Vagina (tissue), 2 donors: Measurements from ENCODE around the gene DEDD. TPM values are rescaled to one million over a fixed set of nuclear protein-coding genes. Genes with fewer than 3 reads are reported as not detected.

Source experiments
- DNase-seq, 2 donors: peaks; one replicate each; pipeline ENCODE4 v3.0.0-alpha.2; 2017; ENCODE audit errors: extremely low spot score in 2 of 2
- H3K27ac ChIP-seq: fragments of 200-600 bp; sonication (generic); one replicate; pipeline ENCODE4 v1.5.1; 2019
- H3K27me3 ChIP-seq: fragments of 200-600 bp; sonication (generic); one replicate; pipeline ENCODE4 v1.5.1; 2019
- H3K36me3 ChIP-seq, 2 donors: fragments of 200-600 bp; sonication (generic); one replicate each; pipeline ENCODE4 v1.5.1; 2017 to 2019
- H3K4me1 ChIP-seq: fragments of 200-600 bp; sonication (generic); one replicate; pipeline ENCODE4 v1.5.1; 2019
- H3K4me3 ChIP-seq, 2 donors: fragments of 200-600 bp; sonication (generic); 1 replicate in 1 of 2; 2 replicates in 1 of 2; pipeline ENCODE4 v1.5.1; 2016 to 2019
- H3K9me3 ChIP-seq: fragments of 200-600 bp; sonication (generic); one replicate; pipeline ENCODE4 v1.5.1; 2019
- POLR2A ChIP-seq, 2 donors: fragments of 450-650 bp; IDR thresholded peaks; one replicate each; pipeline ENCODE4 v1.6.1; 2017; ENCODE audit warnings: antibody characterized with exemption in 2 of 2, mild to moderate bottlenecking in 2 of 2, moderate library complexity in 2 of 2
- POLR2AphosphoS5 ChIP-seq, 2 donors: sonication (generic); formaldehyde crosslinking; IDR thresholded peaks; one replicate each; pipeline ENCODE4 v1.9.0; 2017; ENCODE audit warnings: antibody characterized with exemption in 2 of 2, mild to moderate bottlenecking in 2 of 2, low read depth in 1 of 2; ENCODE audit not compliant: insufficient read depth in 1 of 2
- intact Hi-C: fragments of 100-400 bp; cut with DNase I; formaldehyde crosslinking; loops from one replicate; pipeline ENCODE4 v1.15.1; 2023
- total RNA-seq: library from RNA; depleted of rRNA; stranded (reverse); fragments of >200 nt; gene quantifications from one replicate; pipeline ENCODE4 v1.2.3, GENCODE V29; 2016
- TF ChIP-seq, protein P1 (sequence below), 3 experiments: fragments of 450-650 bp in 2 of 3; fragments of 200-600 bp in 1 of 3; sonication (generic) in 1 of 3; IDR thresholded peaks; one replicate each; pipeline ENCODE4 v1.5.1; 2017 to 2019; ENCODE audit warnings: antibody characterized with exemption in 3 of 3, mild to moderate bottlenecking in 2 of 3, moderate library complexity in 2 of 3

Gene DEDD, protein sequence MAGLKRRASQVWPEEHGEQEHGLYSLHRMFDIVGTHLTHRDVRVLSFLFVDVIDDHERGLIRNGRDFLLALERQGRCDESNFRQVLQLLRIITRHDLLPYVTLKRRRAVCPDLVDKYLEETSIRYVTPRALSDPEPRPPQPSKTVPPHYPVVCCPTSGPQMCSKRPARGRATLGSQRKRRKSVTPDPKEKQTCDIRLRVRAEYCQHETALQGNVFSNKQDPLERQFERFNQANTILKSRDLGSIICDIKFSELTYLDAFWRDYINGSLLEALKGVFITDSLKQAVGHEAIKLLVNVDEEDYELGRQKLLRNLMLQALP
- total RNA-seq, result 42.0 TPM

DNA sequence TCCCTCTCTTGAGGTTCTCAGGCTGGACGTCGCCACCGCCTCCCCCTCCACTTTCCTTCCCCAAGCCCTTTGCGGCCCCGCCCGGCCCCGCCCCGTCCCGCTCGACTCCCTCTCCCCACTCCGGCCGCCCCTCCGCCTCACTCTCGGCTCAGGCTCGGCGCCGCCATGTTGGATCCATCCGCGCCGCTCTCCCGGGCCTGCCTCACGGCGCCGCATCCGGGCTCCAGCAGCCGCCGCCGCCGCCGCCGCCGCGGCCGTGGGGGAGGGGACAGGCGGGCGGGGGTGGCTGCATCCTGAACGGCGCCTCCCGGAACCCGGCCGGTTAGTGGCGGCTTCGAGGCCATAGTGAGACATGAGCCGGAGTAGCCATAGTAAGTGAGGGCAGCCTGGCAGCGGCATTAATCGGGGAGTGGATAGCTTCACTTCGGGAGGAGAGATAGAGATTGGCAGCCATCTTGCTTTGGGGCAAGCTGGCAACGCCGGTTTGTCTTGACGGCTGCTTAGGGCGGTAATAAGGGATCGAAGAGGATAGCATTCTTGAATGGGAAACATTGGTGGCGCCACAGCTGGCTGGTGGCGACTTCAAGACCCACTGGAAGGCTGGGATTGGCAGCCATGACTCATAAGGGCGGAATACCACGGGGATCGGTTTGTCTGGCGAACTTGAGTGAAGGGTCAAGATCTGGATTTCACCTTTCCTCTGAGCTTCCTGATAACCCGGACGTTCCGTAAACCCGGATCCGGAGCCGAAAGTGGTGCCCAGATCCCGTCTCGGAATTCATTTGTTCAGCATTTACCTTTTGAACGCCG is at the start of gene DEDD:
Gene DEDD, minus strand, starts transcription at position 258 of the 810 bp plus-strand sequence. CDS start 8,205 bp downstream, outside the sequence.
- DNase-seq, result peak in 1 of 2 donors; percentile 96
- Histone ChIP-seq H3K9me3 (no peaks in the 10 kb centered on the region), H3K27ac (peak within 1 kb of the TSS; percentile 96), H3K4me1 (peaks cover 52% of the 10 kb centered on the region), H3K4me3 (peak within 1 kb of the TSS; percentile 59 to 73), H3K36me3 (peaks cover 0 to 18% of the 10 kb centered on the region in 2 donors), H3K27me3 (no peaks in the 10 kb centered on the region)
- intact Hi-C loops, result no loop called here
- TF ChIP-seq POLR2AphosphoS5 (IDR thresholded peaks at IDR 0.05; ENCODE audit: insufficient read depth in 1 of 2, low read depth in 1 of 2) (peak; percentile 78 to 80), POLR2A (IDR thresholded peaks at IDR 0.05) (peak in 1 of 2 donors; percentile 36)
- TF ChIP-seq, protein P1, sequence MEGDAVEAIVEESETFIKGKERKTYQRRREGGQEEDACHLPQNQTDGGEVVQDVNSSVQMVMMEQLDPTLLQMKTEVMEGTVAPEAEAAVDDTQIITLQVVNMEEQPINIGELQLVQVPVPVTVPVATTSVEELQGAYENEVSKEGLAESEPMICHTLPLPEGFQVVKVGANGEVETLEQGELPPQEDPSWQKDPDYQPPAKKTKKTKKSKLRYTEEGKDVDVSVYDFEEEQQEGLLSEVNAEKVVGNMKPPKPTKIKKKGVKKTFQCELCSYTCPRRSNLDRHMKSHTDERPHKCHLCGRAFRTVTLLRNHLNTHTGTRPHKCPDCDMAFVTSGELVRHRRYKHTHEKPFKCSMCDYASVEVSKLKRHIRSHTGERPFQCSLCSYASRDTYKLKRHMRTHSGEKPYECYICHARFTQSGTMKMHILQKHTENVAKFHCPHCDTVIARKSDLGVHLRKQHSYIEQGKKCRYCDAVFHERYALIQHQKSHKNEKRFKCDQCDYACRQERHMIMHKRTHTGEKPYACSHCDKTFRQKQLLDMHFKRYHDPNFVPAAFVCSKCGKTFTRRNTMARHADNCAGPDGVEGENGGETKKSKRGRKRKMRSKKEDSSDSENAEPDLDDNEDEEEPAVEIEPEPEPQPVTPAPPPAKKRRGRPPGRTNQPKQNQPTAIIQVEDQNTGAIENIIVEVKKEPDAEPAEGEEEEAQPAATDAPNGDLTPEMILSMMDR (IDR thresholded peaks at IDR 0.05), result no peak

DNA sequence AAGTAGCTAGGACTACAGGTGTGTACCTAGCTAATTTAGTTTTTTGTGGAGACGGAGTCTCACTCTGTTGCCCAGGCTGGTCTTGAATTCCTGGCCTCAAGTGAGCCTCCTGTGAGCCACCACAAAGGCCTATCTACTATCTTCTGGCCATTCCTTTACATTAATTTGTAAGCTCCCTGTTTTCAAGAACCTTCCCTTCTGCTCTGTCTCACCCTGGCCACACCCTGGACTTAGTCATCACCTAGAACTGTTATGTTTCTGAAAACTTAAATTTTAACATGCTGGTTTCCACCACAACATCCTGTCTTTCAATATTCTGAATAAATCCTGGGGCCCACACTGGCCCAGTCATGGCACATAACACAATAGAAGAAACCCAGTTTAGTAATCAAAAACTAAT is 49.7 kb upstream of the DEDD start:
- H3K4me1 ChIP-seq, result peaks cover 37% of the 10 kb centered on the region
- H3K27ac ChIP-seq, result no peak overlapping the region

DNA sequence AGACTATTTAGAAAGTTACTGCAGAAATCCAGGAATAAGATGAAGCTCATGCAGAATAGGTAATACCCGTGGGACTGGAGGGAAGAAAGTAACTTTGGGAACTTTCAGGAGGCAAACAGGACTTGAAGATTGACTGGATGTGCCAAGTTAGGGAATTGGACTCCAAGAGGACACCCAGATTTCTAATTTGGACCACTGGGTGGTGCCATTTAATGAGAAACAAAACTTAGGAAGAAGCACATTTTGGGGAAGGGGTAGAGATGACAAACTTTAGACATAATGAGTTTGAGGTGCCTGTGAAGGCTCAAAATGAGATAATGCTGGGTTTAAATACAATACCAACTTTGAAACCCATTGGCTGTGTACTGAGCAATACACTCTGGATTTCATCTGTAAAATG is 48.2 kb upstream of the DEDD start:
- Histone ChIP-seq H3K4me1 (peaks cover 45% of the 10 kb centered on the region), H3K27me3 (no peaks in the 10 kb centered on the region), H3K36me3 (no peaks in the 10 kb centered on the region), H3K9me3 (no peaks in the 10 kb centered on the region), H3K4me3 (no peak overlapping the region), H3K27ac (no peak overlapping the region)
- DNase-seq, result no peak
- no peak for TF ChIP-seq POLR2AphosphoS5 (IDR thresholded peaks at IDR 0.05; ENCODE audit: insufficient read depth in 1 of 2, low read depth in 1 of 2)
- no peak for TF ChIP-seq POLR2A (IDR thresholded peaks at IDR 0.05)
- TF ChIP-seq, protein P1 (IDR thresholded peaks at IDR 0.05), result no peak
- intact Hi-C loops, result no loop called here

More for the DNA sequence above, 49.7 kb upstream of the DEDD start:
- H3K9me3 ChIP-seq, result no peaks in the 10 kb centered on the region
- intact Hi-C loops, result no loop called here
- no peak overlapping the region for H3K4me3 ChIP-seq
- TF ChIP-seq POLR2AphosphoS5 (IDR thresholded peaks at IDR 0.05; ENCODE audit: insufficient read depth in 1 of 2, low read depth in 1 of 2), result no peak
- TF ChIP-seq POLR2A (IDR thresholded peaks at IDR 0.05), result no peak
- H3K27me3 ChIP-seq, result no peaks in the 10 kb centered on the region
- no peaks in the 10 kb centered on the region for H3K36me3 ChIP-seq
- no peak for DNase-seq

DNA sequence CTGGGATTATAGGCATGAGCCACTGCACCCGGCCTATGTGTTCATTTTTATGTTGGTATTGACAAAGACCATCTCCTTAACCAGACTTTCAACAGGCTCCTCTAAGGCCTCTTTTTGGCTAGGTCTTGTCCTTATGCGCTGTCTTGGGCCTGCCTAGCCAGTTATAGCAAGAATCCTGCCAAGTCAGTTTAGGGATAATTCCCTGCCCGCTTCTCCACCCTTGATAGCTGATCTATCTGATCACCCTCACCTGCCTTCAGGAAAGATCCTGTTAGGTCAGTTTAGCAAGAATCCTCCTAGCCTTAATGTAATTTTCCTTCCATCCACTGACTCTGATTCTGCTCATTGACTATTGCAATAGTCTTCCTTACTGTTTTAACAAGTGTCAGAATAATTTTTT is 47.2 kb upstream of the DEDD start:
- peak in 1 of 2 donors; percentile 81 for TF ChIP-seq POLR2AphosphoS5 (IDR thresholded peaks at IDR 0.05; ENCODE audit: insufficient read depth in 1 of 2, low read depth in 1 of 2)
- TF ChIP-seq POLR2A (IDR thresholded peaks at IDR 0.05), result no peak
- TF ChIP-seq, protein P1 (IDR thresholded peaks at IDR 0.05), result no peak
- intact Hi-C loops, result no loop called here
- no peak overlapping the region for H3K4me3 ChIP-seq
- H3K4me1 ChIP-seq, result peaks cover 39% of the 10 kb centered on the region
- no peak overlapping the region for H3K27ac ChIP-seq
- peaks cover 0 to 6% of the 10 kb centered on the region in 2 donors for H3K36me3 ChIP-seq
- no peaks in the 10 kb centered on the region for H3K27me3 ChIP-seq
- no peak for DNase-seq
- H3K9me3 ChIP-seq, result no peaks in the 10 kb centered on the region

DNA sequence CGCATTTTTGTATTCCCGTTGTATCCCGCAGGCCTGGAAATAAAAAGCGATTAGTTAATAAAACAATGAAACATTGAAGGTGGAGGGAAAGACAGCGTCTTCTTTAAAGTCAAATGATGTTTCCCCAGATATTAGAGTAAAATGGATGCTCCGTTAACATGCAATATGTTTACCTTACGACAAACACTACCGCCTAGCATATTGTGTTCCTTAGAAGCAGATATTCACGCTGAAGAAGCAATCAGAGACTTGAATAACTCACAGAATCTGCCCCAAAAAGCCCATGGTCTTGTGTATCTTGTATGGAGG is 45.4 kb upstream of the DEDD start:
- H3K4me3 ChIP-seq, result peak overlapping the region; percentile 73 to 88
- H3K27ac ChIP-seq, result peak overlapping the region; percentile 92
- no peak for TF ChIP-seq POLR2AphosphoS5 (IDR thresholded peaks at IDR 0.05; ENCODE audit: insufficient read depth in 1 of 2, low read depth in 1 of 2)
- TF ChIP-seq, protein P1 (IDR thresholded peaks at IDR 0.05), result no peak
- no peak for TF ChIP-seq POLR2A (IDR thresholded peaks at IDR 0.05)
- peaks cover 0 to 14% of the 10 kb centered on the region in 2 donors for H3K36me3 ChIP-seq
- no peaks in the 10 kb centered on the region for H3K9me3 ChIP-seq
- H3K27me3 ChIP-seq, result no peaks in the 10 kb centered on the region
- H3K4me1 ChIP-seq, result peaks cover 34% of the 10 kb centered on the region
- DNase-seq, result no peak
- intact Hi-C loops, result no loop called here
